Cardiac fibroblast (primary cell): Measurements from ENCODE around the gene CDC42EP2.

Experiments
- DNase-seq, 2 donors: peaks; one replicate each; pipeline versions ENCODE4 v3.0.0 to v3.0.0-alpha.2; 2010; ENCODE audit warnings: low read depth in 2 of 2
- H3K4me3 ChIP-seq, 2 donors: replicated peaks in 1 of 2; 1 replicate in 1 of 2; 2 replicates in 1 of 2; pipeline ENCODE4 v1.5.1; 2011; ENCODE audit warnings: low read depth in 2 of 2, low read length in 2 of 2, mild to moderate bottlenecking in 2 of 2, moderate library complexity in 1 of 2
- TF ChIP-seq, protein P1 (sequence below): IDR thresholded peaks from one replicate; pipeline ENCODE4 v1.5.1; 2011; ENCODE audit warnings: low read depth, mild to moderate bottlenecking, low read length, inconsistent platforms

Gene CDC42EP2

GRCh38 chr11:65297026-65297672 is 17.5 kb upstream of the CDC42EP2 start:
- DNase-seq = no peak
- TF ChIP-seq, protein P1, sequence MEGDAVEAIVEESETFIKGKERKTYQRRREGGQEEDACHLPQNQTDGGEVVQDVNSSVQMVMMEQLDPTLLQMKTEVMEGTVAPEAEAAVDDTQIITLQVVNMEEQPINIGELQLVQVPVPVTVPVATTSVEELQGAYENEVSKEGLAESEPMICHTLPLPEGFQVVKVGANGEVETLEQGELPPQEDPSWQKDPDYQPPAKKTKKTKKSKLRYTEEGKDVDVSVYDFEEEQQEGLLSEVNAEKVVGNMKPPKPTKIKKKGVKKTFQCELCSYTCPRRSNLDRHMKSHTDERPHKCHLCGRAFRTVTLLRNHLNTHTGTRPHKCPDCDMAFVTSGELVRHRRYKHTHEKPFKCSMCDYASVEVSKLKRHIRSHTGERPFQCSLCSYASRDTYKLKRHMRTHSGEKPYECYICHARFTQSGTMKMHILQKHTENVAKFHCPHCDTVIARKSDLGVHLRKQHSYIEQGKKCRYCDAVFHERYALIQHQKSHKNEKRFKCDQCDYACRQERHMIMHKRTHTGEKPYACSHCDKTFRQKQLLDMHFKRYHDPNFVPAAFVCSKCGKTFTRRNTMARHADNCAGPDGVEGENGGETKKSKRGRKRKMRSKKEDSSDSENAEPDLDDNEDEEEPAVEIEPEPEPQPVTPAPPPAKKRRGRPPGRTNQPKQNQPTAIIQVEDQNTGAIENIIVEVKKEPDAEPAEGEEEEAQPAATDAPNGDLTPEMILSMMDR = no peak
- H3K4me3 ChIP-seq = no peak overlapping the region

- H3K4me3 ChIP-seq = no peak overlapping the region
- peak; percentile 43 to 92 for DNase-seq
- TF ChIP-seq, protein P1 = no peak
Measured at GRCh38 chr11:65298131-65298535, 16.5 kb upstream of the CDC42EP2 start.

GRCh38 chr11:65298655-65299179 is 15.9 kb upstream of the CDC42EP2 start:
- H3K4me3 ChIP-seq = no peak overlapping the region
- TF ChIP-seq, protein P1 = no peak
- peak; percentile 70 to 91 for DNase-seq

DNA sequence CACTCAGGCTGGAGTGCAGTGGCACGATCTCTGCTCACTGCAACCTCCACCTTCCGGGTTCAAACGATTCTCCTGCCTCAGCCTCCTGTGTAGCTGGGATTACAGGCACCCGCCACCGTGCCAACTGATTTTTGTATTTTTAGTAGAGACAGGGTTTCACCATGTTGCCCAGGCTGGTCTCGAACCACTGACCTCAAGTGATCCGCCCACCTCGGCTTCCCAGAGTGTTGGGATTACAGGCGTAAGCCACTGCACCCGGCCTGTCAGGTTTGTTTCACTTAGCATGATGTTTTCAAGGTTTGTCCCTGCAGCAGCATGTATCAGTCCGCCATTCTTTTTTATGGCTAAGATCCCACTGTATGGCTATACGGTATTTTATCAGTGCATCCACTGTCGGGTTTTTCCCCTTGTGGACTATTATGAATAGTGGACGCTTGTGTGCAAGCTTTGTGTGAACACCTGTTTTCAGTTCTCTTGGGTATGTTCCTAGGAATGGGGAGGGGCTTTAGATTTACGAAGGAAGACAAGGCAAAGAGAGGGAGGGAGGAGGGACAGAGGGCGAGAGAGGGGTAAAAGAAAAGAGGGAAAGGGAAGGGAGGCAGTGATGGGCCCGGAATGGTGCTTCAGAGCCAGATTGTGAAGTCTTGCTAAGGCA is 13.9 kb upstream of the CDC42EP2 start:
- no peak for DNase-seq
- TF ChIP-seq, protein P1 = no peak
- no peak overlapping the region for H3K4me3 ChIP-seq

DNA sequence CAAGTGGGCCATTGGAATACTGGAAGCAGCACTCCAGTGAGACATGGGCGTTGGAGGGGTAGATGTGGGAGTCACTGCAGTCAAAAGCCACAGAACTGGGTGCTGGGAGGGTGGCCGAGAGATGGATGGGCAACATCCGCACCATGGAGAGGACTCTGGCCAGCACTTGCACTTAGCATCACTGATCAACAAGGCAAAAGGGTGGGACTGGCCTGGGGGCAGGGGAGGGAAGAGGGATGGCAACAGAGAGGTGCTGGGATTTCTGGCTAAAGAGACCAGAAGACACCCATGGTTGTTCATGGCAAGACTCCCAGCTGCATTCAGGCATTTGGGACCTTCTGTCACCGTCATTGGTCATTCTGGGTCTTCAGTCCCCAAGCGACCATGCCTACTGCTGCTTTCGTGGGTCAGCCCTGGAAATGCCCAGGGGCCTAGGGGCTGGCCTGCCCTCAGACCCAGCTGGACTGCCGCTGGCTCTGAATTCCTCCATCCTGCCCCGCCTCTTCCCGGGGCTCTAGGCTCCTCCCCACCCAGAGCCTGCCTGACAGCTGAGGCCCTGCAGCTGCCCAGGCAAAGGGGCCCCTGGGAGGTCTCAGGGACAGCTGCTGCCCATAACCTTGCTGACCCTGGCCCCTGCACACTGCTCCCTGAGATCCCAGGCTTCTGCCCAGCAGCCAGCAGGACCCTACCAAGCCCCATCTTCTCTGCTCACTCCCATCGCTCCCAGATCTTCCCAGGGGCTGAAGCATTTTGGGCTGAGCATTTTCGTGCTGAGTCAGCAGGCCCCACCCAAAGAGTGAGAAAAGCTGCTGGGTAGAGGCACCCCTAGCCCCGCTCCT is 13.0 kb upstream of the CDC42EP2 start:
- TF ChIP-seq, protein P1 = no peak
- no peak overlapping the region for H3K4me3 ChIP-seq
- DNase-seq = peak; percentile 53 to 84

- no peak for DNase-seq
- TF ChIP-seq, protein P1 = no peak
- no peak overlapping the region for H3K4me3 ChIP-seq
Measured at GRCh38 chr11:65303555-65303954, 11.1 kb upstream of the CDC42EP2 start.
